ENCODE results near the gene RANBP2.
A peak's percentile ranks its signal among the peaks of the same experiment; 100 is the strongest.

Gene RANBP2

GRCh38 chr2:108778857-108779256, 59.6 kb downstream of the RANBP2 start:
- no peak for DNase-seq (ENCODE audit: low read depth, low spot score)

- no peak for DNase-seq (ENCODE audit: low read depth, low spot score)
These were observed 66.7 kb downstream of the RANBP2 start for GRCh38 chr2:108786008-108786353.

GRCh38 chr2:108786354-108787215, 67.3 kb downstream of the RANBP2 start, which contains the start of gene CCDC138:
Gene CCDC138 (plus strand): TSS chr2:108786771. CDS start chr2:108786823, 52 bp downstream.
- peak; percentile 80 for DNase-seq (ENCODE audit: low read depth, low spot score)

- DNase-seq (ENCODE audit: low read depth, low spot score): no peak
These were observed 67.9 kb downstream of the RANBP2 start for GRCh38 chr2:108787216-108787541.

- no peak for DNase-seq (ENCODE audit: low read depth, low spot score)
These were observed 83.9 kb downstream of the RANBP2 start for GRCh38 chr2:108803045-108803736.

GRCh38 chr2:108805032-108805431, 85.8 kb downstream of the RANBP2 start:
- no peak for DNase-seq (ENCODE audit: low read depth, low spot score)

- no peak for DNase-seq (ENCODE audit: low read depth, low spot score)
These were observed 86.5 kb downstream of the RANBP2 start for GRCh38 chr2:108805782-108806181.

GRCh38 chr2:108806371-108807113, 87.3 kb downstream of the RANBP2 start:
- no peak for DNase-seq (ENCODE audit: low read depth, low spot score)

GRCh38 chr2:108809936-108810335, 90.7 kb downstream of the RANBP2 start:
- DNase-seq (ENCODE audit: low read depth, low spot score): no peak

- DNase-seq (ENCODE audit: low read depth, low spot score): no peak
These were observed 92.0 kb downstream of the RANBP2 start for GRCh38 chr2:108810993-108811957.

- no peak for DNase-seq (ENCODE audit: low read depth, low spot score)
These were observed 94.5 kb downstream of the RANBP2 start for GRCh38 chr2:108813732-108814131.

GRCh38 chr2:108820482-108820881, 101.2 kb downstream of the RANBP2 start:
- no peak for DNase-seq (ENCODE audit: low read depth, low spot score)

- DNase-seq (ENCODE audit: low read depth, low spot score): no peak
These were observed 104.0 kb downstream of the RANBP2 start for GRCh38 chr2:108823286-108823685.

GRCh38 chr2:108824316-108825070, 105.2 kb downstream of the RANBP2 start:
- DNase-seq (ENCODE audit: low read depth, low spot score): no peak

GRCh38 chr2:108825254-108825653, 106.0 kb downstream of the RANBP2 start:
- no peak for DNase-seq (ENCODE audit: low read depth, low spot score)

- no peak for DNase-seq (ENCODE audit: low read depth, low spot score)
These were observed 106.5 kb downstream of the RANBP2 start for GRCh38 chr2:108825736-108826135.

GRCh38 chr2:108829578-108830310, 110.5 kb downstream of the RANBP2 start:
- DNase-seq (ENCODE audit: low read depth, low spot score): no peak

GRCh38 chr2:108833219-108833618, 113.9 kb downstream of the RANBP2 start:
- no peak for DNase-seq (ENCODE audit: low read depth, low spot score)

- DNase-seq (ENCODE audit: low read depth, low spot score): no peak
These were observed 115.3 kb downstream of the RANBP2 start for GRCh38 chr2:108834620-108835019.

GRCh38 chr2:108835040-108835439, 115.8 kb downstream of the RANBP2 start:
- no peak for DNase-seq (ENCODE audit: low read depth, low spot score)
